GM21576 (cell line): ENCODE data around the gene FUT9.

Experiments
- ATAC-seq: cut with Tn5 transposase; IDR thresholded peaks from one replicate; pipeline ENCODE4 v1.9.1; 2021; ENCODE audit warnings: mild to moderate bottlenecking, moderate library complexity; ENCODE audit not compliant: unreplicated experiment

Gene FUT9

DNA sequence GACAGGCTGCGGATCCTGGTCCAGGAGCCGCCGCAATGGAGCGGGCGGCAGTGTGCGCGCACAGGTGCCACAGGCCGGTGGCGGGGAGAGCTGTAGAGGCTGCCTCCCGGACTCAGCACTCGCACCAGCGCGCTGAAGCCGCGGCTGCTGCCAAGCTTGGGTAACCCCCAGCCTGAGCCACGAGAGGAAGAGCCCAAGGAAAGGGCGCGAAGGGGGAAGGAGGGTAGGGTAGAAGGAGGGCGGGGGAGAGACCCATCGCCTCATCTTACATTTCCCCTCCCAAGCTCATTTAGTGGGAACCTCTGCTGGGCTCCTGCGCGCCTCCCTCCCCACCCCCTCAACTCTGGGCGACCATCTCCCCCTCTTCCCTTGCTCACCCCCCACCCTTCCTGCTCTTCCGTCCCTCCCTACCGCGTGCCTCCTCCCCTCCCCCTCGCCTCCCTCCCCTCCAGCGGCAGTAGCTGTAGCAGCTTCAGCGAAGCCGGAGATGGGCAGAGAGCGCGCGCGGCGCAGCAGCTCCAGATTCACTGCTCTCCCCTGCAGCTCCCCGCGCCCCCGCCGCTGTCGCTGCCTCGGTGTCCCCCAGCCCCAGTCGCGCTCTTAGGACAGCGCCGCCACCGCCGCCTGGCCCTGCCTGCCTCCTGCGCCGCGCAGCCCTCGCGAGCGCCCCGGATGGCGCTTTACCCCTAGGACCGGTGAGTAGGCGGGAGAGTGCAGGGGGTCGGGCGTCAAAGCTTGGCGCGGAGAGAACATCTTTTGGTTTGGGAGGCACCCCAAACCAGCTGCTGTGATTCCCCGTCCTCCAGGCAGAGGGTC, at the start of gene FUT9:
Gene FUT9, plus strand, starts transcription at position 457 of the 816 bp plus-strand sequence. CDS start 187,182 bp downstream, outside the sequence.
- no peak for ATAC-seq

GRCh38 chr6:95967594-95967993, 48.2 kb upstream of the FUT9 start:
- no peak for ATAC-seq

DNA sequence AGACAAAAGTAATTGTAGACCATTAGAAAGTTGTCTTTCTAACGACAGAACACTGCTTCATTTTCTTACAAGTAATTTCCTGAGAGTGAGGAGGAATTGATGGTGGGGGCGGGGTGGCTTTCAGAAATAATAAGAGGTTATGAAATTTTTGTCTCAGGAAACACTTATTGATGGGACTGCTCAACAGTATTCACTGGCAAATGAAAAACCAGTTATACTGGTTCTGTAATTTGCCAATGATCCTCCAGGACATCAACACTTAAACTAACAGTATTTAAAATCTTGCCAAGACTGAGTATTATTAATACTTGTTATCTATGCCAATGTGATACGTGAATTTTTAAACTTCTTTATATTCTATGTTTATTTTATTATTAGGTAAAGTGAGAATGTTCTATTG, 41.8 kb upstream of the FUT9 start:
- ATAC-seq = no peak

GRCh38 chr6:95978230-95978629, 37.5 kb upstream of the FUT9 start:
- ATAC-seq = no peak

GRCh38 chr6:95991906-95992305, 23.9 kb upstream of the FUT9 start:
- no peak for ATAC-seq

DNA sequence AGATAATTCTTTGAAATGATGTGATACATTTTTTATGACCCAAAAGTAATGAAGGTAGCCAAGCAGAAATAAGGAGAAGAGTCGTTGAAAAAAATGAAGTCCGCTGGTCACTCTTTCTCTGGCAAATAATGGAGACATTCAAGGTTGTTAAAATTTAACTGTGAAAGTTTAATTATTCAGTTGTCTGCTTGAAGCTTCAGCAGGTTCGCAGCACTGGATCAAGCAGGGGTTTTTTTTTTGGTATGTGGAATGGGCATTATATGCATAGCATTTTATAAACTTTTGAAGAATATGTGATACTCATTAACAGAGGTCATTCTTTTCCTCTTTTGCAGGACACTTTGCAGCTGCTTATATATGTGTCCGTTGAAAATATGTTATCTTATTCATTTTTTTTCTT, 21.6 kb upstream of the FUT9 start:
- ATAC-seq = no peak

GRCh38 chr6:95998133-95998532, 17.6 kb upstream of the FUT9 start:
- no peak for ATAC-seq

DNA sequence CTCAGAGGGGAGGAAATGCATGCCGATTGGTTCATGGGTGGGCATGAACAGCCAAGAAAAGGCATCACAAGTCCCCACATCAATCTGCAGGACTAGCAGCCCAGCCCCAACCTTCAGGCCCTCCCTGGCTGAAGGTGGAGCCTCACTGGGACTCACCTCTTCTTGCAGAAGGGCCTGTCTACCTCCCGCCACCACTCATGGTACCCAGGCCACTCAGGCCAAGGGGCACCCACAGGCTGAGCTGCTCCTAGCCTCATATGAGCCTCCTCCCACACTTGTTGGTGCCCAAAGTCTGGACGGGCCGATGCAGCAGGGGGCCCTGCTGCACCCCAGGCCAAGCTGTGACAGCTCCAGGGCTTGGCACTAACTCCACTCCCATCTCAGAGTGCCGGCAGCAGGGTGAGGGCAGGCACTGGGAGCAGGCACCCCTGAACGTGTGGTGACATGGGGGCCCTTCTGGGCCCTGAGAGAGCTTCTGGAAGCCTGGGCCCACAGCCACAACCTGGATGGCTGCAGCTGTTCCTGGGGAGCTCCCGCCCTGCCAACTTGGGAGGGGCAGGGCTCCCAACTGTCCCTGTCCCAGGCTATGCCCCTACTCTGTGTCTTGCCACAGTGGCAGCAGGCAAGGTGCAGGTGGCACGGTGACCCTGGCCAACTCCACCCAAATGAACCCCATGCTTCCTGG, 13.7 kb upstream of the FUT9 start:
- ATAC-seq = no peak

DNA sequence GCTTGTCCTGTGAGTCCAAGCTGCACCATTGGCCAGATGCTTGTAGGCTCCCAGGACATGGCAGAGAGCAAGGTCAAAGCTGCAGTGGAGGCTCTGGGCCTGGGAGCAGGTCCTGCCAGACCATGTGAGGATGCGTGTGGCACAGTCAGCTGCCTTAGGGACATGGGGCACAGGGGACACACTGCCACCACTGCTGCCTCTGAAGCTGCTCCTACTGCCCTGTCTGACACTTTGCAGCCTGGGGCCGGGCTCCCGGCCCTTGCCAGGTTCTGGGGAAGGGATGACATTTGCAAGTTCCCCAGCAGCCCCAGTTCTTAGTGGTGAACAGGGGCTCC, 13.2 kb upstream of the FUT9 start:
- no peak for ATAC-seq

GRCh38 chr6:96002912-96003311, 12.9 kb upstream of the FUT9 start:
- ATAC-seq = no peak

DNA sequence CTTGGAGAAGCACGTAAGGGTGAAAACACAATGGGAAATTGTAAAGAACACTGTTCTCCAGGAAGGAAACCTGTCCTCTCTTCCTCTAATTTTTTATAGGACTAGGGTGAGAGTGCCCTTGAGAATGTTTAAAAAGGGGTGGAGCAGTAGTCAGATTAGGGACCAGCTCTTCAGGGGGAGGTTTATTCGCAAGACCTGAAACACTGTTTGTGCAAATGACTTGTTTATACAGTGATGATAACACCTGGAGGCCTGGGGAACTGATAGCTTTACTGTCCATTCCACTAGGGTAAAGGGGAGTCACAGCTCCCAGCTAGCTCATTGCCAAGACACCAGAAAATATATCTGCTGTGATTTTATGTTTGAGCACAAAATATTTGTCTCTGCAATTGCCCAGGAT, 8.1 kb upstream of the FUT9 start:
- ATAC-seq = no peak

DNA sequence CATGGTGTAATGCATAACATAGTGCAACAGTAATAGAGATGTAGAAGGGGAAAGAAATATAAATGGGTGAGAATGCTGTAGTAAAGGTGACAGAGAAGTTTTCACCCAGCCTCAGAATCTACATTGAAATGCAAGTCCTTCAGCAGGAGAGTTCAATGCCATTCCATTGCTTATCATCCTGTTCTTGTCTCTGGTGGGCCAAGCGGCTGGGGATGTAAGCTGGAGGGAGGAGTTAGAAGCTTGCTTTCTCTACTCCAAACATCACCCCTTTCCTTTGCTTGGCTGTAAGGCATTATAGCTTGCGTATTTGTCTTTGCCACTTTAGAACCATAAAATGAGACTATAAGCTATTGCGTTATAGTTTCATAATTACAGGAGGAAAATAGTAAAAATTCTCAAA, 2.2 kb upstream of the FUT9 start:
- ATAC-seq = no peak

DNA sequence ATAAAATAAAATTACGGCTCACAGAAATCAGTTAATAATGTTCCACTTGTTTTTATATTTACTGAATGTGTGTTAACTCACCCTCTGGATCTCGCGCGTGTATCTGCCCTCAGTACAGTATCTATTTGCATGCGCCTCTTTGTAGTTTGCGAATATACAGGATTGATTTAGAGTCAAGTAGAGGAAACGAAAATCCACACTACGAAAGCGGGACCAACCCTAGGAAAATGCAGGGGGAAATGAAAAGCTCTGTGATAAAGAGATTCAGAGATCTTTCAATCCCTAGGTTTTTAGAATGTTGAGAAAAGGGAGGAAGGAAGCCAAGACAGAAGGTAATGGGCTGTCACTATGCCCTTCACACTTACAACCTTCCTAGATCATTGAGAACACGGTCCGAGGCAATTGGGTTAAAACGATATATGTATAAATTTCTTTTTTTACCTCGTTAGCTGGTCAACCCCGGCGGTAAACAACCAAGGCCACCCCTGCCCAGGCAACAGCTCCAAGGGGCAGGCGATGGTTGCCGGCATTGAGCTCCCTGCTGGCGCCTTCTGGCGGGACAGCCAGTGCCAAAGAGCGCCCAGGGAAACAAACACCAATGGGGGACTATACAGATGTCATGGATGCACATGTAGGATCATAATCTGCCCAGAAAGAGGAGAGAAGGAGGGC, 792 bp upstream of the FUT9 start:
- no peak for ATAC-seq

GRCh38 chr6:96016334-96017069, 728 bp downstream of the FUT9 start:
- ATAC-seq = no peak

- ATAC-seq = no peak
Measured at GRCh38 chr6:96017070-96017359, 1.2 kb downstream of the FUT9 start.

- ATAC-seq = no peak
Measured at GRCh38 chr6:96022225-96022624, 6.5 kb downstream of the FUT9 start.

DNA sequence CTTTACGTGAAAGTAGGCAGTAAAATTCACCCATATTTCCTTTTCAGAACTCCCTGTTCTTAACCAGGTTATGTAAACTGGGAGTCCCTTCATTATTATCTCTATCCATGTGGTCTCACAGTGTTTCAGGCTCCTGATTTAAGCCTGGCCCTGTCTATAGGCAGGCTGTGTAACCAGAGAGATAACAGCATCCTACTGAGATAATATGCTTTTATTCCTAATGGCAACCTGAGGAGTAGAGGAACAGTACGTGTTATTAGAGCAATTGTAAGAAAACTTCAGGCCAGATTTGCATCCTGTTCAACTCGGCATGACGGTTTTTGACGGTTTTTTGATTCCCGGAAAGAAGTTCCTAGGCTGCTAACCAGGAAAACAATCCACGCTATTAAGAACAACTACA, 16.9 kb downstream of the FUT9 start:
- no peak for ATAC-seq

- ATAC-seq = no peak
Measured at GRCh38 chr6:96051555-96051954, 35.8 kb downstream of the FUT9 start.

GRCh38 chr6:96058082-96058481, 42.3 kb downstream of the FUT9 start:
- no peak for ATAC-seq

GRCh38 chr6:96059586-96059985, 43.8 kb downstream of the FUT9 start:
- ATAC-seq = no peak

- no peak for ATAC-seq
Measured at GRCh38 chr6:96060249-96060648, 44.5 kb downstream of the FUT9 start.

GRCh38 chr6:96065213-96065612, 49.4 kb downstream of the FUT9 start:
- no peak for ATAC-seq
